Colonic mucosa (tissue), 4 donors: ENCODE measurements around the gene MAP4K1. TPM values are rescaled to one million over a fixed set of nuclear protein-coding genes. Genes with fewer than 3 reads are reported as not detected.
"Not testable (repeated sequence)": the region's sequence is repeated elsewhere in the genome, so short reads cannot be mapped to it uniquely, and the experiment has no call there.

Source experiments
- DNase-seq: peaks from one replicate; pipeline ENCODE4 v3.0.0-alpha.2; 2020
- H3K27ac ChIP-seq: fragments of 200-600 bp; one replicate; pipeline ENCODE4 v1.8.0; 2021
- H3K27me3 ChIP-seq: fragments of 200-600 bp; one replicate; pipeline ENCODE4 v1.8.0; 2021
- H3K36me3 ChIP-seq: fragments of 200-600 bp; one replicate; pipeline ENCODE4 v1.8.0; 2021
- H3K4me1 ChIP-seq: fragments of 200-600 bp; one replicate; pipeline ENCODE4 v1.8.0; 2021; ENCODE audit warnings: mild to moderate bottlenecking
- H3K4me3 ChIP-seq: fragments of 200-600 bp; one replicate; pipeline ENCODE4 v1.8.0; 2021
- H3K9ac ChIP-seq, 2 donors: one replicate each; pipeline ENCODE4 v1.7.0; 2013; ENCODE audit warnings: control low read depth in 2 of 2, low read depth in 2 of 2, low read length in 2 of 2
- H3K9me3 ChIP-seq: fragments of 200-600 bp; one replicate; pipeline ENCODE4 v1.8.0; 2021
- intact Hi-C: fragments of 100-400 bp; cut with DNase I; formaldehyde crosslinking; loops from one replicate; pipeline ENCODE4 v1.14.1; 2022
- total RNA-seq, 2 donors: library from RNA; stranded (reverse); fragmentation: NEBNext Ultra II Directional in 1 of 2; extraction: Animal tissue kit (Norgen Biotek cat#: 25700) in 1 of 2; gene quantifications; one replicate each; pipeline ENCODE4 v1.2.1, GENCODE V29; 2021
- TF ChIP-seq, protein P1 (sequence below): fragments of 200-600 bp; IDR thresholded peaks from one replicate; pipeline ENCODE4 v1.8.0; 2022; ENCODE audit warnings: antibody characterized with exemption, mild to moderate bottlenecking
- donor health status: healthy.
- donor health status: DM: no; HTN: no; CAD: no.
- donor health status: DM: no; HTN: no; CAD: no.

The MAP4K1 gene
- total RNA-seq, 2 donors from 2014 or later, result 2.6 to 4.9 TPM

DNA sequence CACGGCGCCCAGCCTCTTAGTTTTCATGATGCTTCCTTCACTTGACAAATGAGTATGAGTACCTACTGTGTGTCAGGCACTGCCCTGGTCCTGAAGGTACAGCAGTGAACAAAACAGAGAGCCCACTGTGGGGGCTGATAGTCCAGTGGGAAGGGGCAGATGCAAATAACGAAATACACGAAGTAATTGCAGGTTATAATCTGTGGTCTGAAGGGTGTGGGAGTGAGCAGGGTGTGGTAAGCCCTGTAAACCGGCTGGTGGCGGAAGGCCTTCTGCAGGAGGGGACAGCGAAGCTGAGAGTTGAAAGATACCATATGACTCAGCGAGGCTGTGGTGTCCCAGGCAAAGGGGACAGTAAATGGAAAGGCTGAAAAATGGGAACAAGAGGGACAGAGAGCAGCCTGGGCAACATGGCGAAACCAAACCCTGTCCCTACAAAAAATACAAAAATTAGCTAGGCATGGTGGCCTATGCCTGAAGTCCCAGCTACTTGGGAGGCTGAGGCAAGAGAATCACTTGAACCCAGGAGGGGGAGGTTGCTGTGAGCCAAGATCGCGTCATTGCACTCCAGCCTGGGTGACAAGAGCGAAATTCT is 60.5 kb downstream of the MAP4K1 start:
- Histone ChIP-seq H3K9me3 (no peaks in the 10 kb centered on the region), H3K27ac (no peak overlapping the region), H3K27me3 (no peaks in the 10 kb centered on the region), H3K9ac (no peak overlapping the region), H3K4me1 (no peaks in the 10 kb centered on the region), H3K36me3 (no peaks in the 10 kb centered on the region), H3K4me3 (no peak overlapping the region)
- intact Hi-C loops, result no loop called here
- TF ChIP-seq, protein P1, sequence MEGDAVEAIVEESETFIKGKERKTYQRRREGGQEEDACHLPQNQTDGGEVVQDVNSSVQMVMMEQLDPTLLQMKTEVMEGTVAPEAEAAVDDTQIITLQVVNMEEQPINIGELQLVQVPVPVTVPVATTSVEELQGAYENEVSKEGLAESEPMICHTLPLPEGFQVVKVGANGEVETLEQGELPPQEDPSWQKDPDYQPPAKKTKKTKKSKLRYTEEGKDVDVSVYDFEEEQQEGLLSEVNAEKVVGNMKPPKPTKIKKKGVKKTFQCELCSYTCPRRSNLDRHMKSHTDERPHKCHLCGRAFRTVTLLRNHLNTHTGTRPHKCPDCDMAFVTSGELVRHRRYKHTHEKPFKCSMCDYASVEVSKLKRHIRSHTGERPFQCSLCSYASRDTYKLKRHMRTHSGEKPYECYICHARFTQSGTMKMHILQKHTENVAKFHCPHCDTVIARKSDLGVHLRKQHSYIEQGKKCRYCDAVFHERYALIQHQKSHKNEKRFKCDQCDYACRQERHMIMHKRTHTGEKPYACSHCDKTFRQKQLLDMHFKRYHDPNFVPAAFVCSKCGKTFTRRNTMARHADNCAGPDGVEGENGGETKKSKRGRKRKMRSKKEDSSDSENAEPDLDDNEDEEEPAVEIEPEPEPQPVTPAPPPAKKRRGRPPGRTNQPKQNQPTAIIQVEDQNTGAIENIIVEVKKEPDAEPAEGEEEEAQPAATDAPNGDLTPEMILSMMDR, result no peak
- DNase-seq, result peak; percentile 44

DNA sequence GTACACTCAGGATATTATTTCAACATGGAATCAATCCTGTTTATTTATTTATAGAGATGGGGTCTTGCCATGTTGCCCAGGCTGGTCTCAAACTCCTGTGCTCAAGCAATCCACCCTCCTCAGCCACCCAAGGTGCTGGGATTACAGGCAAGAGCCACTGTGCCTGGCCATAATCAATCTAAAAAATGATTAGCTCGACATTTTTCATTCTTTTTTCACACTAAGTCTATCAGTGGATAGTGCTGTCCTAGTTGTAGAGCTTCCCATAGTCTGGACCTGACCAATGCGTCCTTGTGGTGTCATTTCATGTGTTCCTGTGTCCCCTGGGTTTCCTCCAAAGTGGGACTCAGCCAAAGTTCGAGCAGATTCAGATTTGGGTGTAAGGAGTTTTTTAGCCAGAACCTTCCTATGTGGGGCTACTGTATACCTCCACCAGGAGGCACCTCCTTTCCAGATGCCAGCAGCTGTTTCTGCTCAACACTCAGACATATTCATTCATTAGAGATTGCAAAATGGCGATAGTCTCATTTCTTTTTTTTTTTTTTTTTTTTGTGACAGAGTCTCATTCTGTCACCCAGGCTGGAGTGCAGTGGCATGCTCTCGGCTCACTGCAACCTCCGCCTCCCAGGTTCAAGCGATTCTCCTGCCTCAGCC is 61.1 kb downstream of the MAP4K1 start:
- no peak overlapping the region for H3K27ac ChIP-seq
- H3K4me1 ChIP-seq, result no peaks in the 10 kb centered on the region
- TF ChIP-seq, protein P1, result no peak
- H3K9me3 ChIP-seq, result no peaks in the 10 kb centered on the region
- no peak overlapping the region for H3K4me3 ChIP-seq
- no peak for DNase-seq
- H3K27me3 ChIP-seq, result no peaks in the 10 kb centered on the region
- intact Hi-C loops, result no loop called here
- H3K36me3 ChIP-seq, result no peaks in the 10 kb centered on the region
- no peak overlapping the region for H3K9ac ChIP-seq

DNA sequence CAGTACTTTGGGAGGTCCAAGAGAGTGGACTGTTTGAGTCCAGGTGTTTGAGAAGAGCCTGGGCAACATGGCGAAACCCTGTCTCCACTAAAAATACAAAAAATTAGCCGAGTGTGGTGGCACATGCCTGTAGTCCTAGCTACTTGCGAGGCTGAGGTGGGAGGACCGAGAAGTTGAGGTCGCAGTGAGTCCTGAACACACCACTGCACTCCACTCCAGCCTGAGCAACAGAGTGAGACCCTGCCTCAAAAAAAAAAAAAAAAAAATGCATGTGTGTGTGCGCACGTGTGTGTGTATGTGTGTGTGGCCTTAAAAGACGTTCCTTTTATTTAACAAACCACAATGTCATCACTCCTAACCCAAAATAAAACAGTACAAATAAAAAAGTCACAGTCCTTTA is 62.6 kb downstream of the MAP4K1 start:
- intact Hi-C loops, result no loop called here
- no peaks in the 10 kb centered on the region for H3K36me3 ChIP-seq
- H3K27ac ChIP-seq, result no peak overlapping the region
- no peaks in the 10 kb centered on the region for H3K27me3 ChIP-seq
- DNase-seq, result no peak
- H3K9ac ChIP-seq, result no peak overlapping the region
- H3K4me1 ChIP-seq, result no peaks in the 10 kb centered on the region
- no peak overlapping the region for H3K4me3 ChIP-seq
- no peaks in the 10 kb centered on the region for H3K9me3 ChIP-seq
- TF ChIP-seq, protein P1, result no peak

DNA sequence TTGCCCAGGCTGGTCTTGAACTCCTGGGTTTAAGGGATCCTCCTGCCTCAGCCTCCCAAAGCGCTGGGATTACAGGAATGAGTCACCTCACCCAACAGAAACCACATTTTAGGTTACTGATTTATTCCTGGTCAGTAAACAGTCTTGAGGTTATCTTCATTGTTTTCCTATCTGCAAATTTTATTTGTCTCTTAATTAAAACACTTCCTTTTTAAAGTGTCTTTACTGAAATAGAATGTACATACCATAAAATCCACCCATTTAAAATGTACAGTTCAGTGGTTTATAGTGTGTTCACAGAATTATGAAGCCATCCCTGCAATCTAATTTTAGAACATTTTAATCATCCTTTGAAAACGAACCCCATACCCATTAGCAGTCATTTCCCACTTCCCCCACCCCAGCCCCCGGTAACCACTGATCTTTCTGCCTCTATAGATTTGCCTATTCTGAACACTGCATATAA is 63.0 kb downstream of the MAP4K1 start:
- Histone ChIP-seq H3K9me3 (no peaks in the 10 kb centered on the region), H3K36me3 (no peaks in the 10 kb centered on the region), H3K27me3 (no peaks in the 10 kb centered on the region), H3K4me1 (no peaks in the 10 kb centered on the region), H3K9ac (no peak overlapping the region), H3K4me3 (no peak overlapping the region), H3K27ac (no peak overlapping the region)
- no peak for DNase-seq
- TF ChIP-seq, protein P1, result no peak
- intact Hi-C loops, result no loop called here

DNA sequence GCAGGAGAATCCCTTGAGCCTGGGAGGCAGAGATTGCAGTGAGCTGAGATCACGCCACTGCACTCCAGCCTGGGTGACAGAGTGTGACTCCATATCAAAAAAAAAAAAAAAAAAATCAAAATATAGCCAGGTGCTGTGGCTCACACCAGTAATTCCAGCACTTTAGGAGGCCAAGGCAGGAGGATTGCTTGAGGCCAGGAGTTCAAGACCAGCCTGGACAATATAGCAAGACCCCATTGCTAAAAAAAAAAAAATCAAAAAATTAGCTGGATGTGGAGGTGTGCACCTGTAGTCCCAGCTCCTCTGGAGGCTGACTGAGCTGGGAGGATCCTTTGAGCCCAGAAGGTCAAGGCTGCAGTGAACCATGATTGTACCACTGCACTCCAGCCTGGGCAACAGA is 64.5 kb downstream of the MAP4K1 start:
- H3K9me3 ChIP-seq, H3K27me3 ChIP-seq, DNase-seq, intact Hi-C loops, H3K36me3 ChIP-seq, H3K27ac ChIP-seq, H3K4me3 ChIP-seq, H3K4me1 ChIP-seq, H3K9ac ChIP-seq: not testable (repeated sequence)

DNA sequence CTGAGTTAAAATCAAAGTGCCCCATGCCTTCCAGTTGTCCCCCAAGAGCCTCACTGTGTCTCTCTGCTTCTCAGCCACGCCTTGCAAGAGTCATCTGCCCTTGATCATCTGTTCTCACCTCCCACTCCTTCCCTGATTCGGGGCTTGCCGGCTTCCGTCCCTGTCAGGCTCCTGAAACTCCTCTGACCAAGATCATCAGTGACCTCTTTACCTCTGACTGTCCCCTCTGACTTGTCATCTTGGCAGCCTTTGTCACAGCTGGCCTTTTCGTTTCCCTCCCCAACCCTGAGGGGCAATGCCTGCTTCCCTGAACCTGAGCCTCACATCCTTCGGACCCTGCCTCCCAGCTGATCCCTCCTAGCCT is 66.3 kb downstream of the MAP4K1 start:
- Histone ChIP-seq H3K36me3 (no peaks in the 10 kb centered on the region), H3K27ac (no peak overlapping the region), H3K4me3 (no peak overlapping the region), H3K27me3 (no peaks in the 10 kb centered on the region), H3K4me1 (no peaks in the 10 kb centered on the region), H3K9ac (no peak overlapping the region), H3K9me3 (no peaks in the 10 kb centered on the region)
- intact Hi-C loops, result no loop called here
- TF ChIP-seq, protein P1, result no peak
- no peak for DNase-seq
